Activated CD4-positive, alpha-beta T cell treated with anti-CD3 and anti-CD28 coated beads, Interleukin-2, Interleukin-6, amounts not matched to agents 100 ng/mL and 50 ng/mL, durations not matched to agents 16 hours and 8 hours (primary cell): ENCODE results near the gene SLC30A3.
"Not testable (repeated sequence)": the region's sequence is repeated elsewhere in the genome, so short reads cannot be mapped to it uniquely, and the experiment has no call there.

Experiments
- DNase-seq: peaks from one replicate; pipeline ENCODE4 v3.0.0-alpha.2; 2020

SLC30A3 gene

DNA sequence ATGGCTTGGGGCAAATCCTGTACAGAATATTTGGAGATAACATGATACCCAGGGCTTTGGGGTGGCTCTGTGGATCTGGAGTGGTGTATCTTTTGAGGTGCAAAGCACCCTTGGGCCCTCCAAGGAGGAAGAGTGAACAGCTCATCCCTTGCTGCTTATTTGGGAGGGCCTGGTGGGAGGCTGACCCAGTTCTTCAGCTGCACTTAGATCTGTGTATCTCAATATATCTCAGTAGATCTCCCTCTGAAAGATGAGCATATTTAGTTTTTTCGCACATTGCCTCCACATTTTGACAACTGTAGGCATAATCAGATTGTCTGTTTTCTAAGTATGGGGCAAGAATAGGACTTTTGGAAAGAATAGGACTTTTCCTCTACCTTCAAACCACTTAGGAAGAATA lies 22.1 kb upstream of the SLC30A3 start:
- DNase-seq: no peak

- no peak for DNase-seq
Observed at GRCh38 chr2:27282892-27283291, 20.0 kb upstream of the SLC30A3 start.

- no peak for DNase-seq
Observed at GRCh38 chr2:27281855-27282559, 19.2 kb upstream of the SLC30A3 start, which contains the start of gene TRIM54. Gene TRIM54 (plus strand): TSS chr2:27282429. CDS start chr2:27282732, 303 bp downstream.

DNA sequence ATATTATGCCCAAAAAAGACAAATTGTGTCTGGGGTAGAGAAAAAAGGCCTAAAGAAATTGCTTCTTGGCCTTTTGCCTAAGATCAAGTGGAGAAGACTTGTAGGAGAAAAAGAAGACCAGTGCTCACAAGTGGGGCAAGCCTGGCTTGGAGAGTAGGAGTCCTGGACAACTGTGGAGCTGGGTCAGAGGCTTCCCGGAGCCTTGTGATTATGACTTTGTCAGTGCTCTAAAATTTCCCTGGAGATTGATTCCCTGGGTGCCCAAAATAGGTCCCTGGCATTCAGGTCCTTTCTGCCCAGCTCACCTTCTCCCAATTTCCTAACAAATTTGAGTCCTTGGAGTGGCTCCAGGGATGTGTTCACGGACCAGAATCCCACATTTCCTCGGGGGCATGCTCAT lies 18.6 kb upstream of the SLC30A3 start:
- no peak for DNase-seq

- DNase-seq: no peak
Observed at GRCh38 chr2:27280826-27281225, 18.0 kb upstream of the SLC30A3 start.

DNA sequence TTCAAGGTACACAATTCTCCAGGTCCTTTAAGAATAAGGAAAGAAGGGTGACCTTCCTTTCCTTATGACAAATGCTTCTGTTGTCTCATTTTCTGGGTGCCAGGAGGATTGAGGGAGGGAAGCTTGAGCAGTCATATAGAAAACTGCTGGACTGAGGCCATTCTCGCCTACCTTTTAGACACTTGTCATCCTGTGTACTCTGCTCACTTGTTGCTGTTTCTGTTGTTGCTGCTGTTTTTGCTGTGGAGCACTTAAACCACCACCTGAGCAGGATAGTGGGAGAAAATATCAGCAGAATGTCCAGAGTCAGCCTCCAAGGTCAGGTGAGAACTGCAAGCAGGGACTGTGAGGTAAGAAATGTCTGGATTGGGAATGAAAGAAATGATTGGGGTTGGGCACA lies 15.2 kb upstream of the SLC30A3 start:
- DNase-seq: no peak

DNA sequence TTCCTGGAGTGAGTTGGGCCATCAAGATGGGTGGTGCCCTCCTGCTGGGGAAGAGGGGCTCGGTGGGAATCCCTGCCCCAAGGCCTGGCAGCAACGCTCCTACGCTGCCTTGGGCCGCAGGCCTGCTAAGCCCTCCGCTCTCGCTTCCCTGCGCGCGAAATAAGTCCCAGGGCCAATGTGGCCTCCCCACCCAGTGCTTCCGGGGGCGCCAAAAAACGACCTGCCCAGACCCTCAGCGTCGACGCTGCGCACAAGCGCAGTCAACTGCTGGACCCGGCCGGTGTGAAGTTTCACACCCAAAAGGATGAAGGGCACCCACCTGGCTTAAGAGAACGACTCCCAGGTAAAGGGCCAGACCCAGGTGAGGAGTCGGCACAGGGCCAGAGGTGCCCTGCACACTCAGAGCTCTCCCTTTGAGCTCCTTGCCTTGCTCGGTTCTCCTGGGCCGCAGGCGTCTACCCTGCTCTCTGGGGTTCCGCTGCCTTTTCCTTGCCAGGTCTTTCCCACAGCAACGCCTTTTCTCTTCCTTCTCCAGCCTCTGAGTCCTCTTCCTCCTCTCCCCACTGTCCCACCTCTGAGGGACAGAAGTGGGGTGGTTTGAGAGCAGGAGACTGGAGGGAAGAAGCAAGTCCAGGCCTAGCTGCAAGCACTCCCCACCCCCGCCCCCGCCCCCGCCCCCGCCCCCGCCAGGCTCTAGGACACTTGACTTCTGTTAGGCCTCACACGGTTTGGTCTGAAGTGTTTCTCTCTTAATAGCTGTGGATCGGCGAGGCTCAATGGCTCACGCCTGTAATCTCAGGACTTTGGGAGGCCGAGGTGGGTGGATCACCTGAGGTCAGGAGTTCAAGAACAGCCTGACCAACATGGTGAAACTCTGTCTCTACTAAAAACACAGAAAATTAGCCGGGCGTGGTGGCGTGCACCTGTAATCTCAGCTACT lies 12.6 kb upstream of the SLC30A3 start, which contains the start of gene DNAJC5G:
TSS of gene DNAJC5G (plus strand) at position 223 of the 940 bp plus-strand sequence. CDS start 1,296 bp downstream, outside the sequence.
- no peak for DNase-seq

DNA sequence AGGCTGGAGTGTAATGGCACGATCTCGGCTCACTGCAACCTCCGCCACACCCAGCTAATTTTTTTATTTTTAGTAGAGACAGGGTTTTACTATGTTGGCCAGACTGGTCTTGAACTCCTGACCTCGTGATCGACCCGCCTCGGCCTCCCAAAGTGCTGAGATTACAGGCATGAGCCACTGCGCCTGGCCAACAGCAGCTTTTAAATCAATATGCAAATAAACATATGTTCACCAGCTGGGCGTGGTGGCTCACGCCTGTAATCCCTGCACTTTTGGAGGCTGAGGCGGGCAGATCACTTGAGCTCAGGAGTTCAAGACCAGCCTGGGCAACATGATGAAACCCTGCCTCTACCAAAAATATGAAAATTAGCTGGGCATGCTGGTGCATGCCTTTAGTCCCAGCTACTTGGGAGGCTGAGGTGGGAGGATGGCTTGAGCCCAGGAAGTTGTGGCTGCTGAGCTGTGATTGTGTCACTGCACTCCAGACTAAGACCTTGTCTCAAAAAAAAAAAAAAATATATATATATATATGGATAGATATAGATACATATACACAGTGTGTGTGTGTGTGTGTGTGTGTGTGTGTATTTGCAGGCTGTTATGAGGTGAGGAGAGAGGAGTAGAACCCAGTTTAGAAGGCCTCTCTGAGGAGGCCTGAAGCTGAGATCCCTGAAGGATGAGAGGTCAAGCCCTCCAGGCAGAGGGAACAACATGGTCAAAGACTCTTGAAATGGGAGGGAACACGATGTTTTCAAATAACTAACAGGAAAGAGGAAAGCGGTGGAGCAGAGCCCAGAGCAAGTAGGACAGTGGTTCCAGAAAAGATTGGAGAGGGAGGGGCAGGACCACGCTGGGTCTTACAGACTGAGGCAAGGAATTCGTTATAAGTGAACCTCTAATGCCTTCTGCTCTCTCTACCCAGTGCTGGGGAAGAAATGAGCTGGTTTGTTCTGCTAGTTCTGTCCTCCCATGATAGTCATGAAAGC lies 10.0 kb upstream of the SLC30A3 start:
- not testable (repeated sequence) for DNase-seq

- DNase-seq: no peak
Observed at GRCh38 chr2:27271631-27272340, 8.9 kb upstream of the SLC30A3 start.

- DNase-seq: no peak
Observed at GRCh38 chr2:27270670-27271069, 7.8 kb upstream of the SLC30A3 start.

- DNase-seq: no peak
Observed at GRCh38 chr2:27270131-27270530, 7.3 kb upstream of the SLC30A3 start.

- DNase-seq: not testable (repeated sequence)
Observed at GRCh38 chr2:27268296-27268695, 5.4 kb upstream of the SLC30A3 start.

- DNase-seq: no peak
Observed at GRCh38 chr2:27265536-27265870, 2.7 kb upstream of the SLC30A3 start.

DNA sequence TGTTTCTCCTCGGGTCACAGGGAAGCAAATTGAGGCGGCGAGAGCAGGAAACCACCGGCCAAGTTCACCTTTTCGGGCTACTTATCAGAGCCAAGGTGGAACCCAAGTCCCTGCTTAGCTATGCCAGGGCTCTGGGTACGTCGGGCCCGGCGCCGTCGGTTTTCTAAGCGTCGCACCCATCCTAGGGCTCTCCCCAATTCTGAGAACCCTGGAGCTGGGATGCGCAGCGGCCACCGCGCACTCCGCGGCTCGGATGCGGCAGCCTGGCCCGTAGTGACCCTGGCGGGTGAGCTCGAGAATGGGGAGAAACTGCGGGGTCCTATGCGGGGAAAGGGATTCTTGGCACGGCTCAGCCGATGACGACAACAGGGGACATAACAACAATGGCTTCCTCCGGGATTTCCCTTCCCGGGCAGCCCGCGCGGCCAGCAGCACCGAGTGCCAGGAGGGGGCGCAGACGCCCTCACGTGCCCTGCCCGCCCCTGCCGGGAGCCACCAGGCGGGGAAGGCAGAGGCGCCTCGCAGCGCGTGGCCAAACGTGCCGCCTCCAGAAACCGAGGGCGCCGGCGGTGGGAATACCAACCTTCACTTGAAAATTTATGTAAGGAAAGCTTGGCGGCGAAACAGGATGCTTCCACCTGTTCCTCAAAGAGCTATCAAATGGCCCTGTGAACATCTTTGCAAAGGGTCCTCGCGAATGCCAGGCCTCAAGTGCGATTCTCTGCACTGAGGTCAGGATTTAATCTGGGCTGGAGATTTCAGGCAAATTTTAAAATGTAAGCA lies 2.1 kb upstream of the SLC30A3 start:
- DNase-seq: peak; percentile 75

DNA sequence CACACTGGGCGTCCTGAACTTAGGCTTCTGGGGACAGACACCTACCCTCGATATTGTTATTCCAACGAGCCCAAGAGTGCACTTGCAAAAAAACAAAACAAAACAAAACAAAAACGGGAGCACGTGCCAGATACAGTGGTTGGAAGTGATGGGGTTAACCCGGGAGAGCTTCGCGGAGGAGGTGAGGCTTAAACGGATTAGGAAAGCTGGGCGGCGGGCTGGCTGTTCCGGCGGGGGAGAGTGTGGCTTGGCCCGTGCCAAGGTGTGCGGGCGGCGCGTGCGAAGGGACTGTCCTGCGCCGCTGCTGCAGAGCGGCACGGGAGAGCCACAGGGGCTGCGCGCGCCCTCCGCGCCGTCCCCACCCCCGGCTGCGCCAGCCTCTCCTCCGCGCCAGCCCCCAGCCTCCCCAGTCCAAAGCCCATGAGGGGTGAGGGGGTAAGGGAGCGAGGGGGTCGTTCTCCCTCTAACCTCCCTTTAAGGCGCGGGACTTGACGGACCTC lies 1.5 kb upstream of the SLC30A3 start:
- DNase-seq: no peak

- no peak for DNase-seq
Observed at GRCh38 chr2:27263287-27264252, 723 bp upstream of the SLC30A3 start.

- DNase-seq: no peak
Observed at GRCh38 chr2:27261926-27262298, 935 bp downstream of the SLC30A3 start.

DNA sequence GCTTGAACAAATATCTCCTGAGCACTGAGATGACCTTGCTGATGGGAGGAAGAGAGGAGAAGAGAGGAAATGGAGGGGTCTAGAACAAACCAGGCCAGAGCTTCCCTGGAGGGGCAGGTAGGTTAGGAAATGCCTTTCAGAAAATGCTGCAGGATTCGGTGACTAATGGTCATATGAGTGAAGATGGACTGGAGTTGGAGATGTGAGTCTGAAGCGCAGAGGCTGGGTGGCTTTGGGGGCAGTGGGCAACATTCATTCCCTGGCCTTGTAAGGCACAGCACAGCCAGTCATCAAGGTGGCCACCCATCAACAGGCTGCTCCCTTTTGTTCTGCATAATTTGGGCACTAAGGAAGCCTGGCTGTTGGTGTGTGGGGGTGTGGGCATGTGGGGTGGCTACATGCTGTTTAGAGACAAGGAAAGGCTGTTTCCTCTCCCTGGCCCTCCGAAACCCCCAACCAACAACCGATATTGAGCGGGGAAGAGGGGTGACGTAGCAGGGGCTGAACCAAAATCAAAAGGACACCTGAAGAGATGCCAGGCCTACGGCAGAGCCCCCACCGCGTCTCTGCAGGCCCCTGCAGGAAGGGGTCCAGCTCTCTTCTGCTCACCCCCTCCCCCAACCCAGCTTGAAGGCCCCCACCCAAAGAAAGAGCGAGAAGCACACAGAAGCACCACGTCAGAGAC lies 1.5 kb downstream of the SLC30A3 start:
- no peak for DNase-seq

DNA sequence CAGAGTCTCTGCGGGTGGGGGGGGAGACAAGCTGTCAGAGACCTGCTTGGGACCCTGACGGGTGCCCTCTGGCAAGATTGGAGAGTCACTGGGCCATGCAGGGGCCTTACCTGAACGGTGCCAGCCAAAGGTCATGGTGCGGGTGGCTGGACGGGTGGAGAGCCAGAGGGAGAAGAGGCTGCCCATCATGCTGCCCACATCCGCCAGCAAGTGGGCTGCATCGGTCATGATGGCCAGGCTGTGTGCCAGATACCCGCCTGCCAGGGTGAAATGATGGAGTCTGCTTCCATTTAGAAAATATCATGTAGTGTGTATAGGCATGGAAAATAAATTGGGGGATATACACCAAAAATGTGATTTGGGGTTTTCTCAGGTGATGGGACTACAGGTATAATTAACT lies 4.8 kb downstream of the SLC30A3 start:
- DNase-seq: no peak
